K562 (cell line): ENCODE measurements around the gene LIPT1. TPM values are rescaled to one million over a fixed set of nuclear protein-coding genes. Genes with fewer than 3 reads are reported as not detected.
A peak's percentile ranks its signal among the peaks of the same experiment; 100 is the strongest.

Experiments used
- CCNT2 ChIP-seq: IDR thresholded peaks from 2 replicates; pipeline ENCODE4 v1.6.1; 2011; ENCODE audit warnings: borderline replicate concordance, low read depth, mild to moderate bottlenecking, moderate library complexity, mixed read lengths, low read length; ENCODE audit not compliant: insufficient read length; ENCODE audit errors: extremely low read depth
- CXXC5 ChIP-seq: fragments of 250-450 bp; sonication (Bioruptor Pico); IDR thresholded peaks from 2 replicates; pipeline ENCODE4 v1.8.0; 2022; ENCODE audit warnings: inconsistent platforms, mild to moderate bottlenecking, moderate library complexity
- HOXB6 ChIP-seq: fragments of 250-450 bp; sonication (Bioruptor Pico); IDR thresholded peaks from 2 replicates; pipeline ENCODE4 v1.5.1; 2022; ENCODE audit warnings: mild to moderate bottlenecking, borderline replicate concordance
- TAF9B ChIP-seq: fragments of 450-650 bp; IDR thresholded peaks from 2 replicates; pipeline ENCODE4 v1.6.1; 2018; ENCODE audit warnings: mild to moderate bottlenecking; ENCODE audit not compliant: partially characterized antibody
- U2AF2 ChIP-seq: fragments of 200-400 bp; formaldehyde crosslinking; optimal IDR thresholded peaks from 2 replicates; pipeline ENCODE3; 2017; ENCODE audit warnings: low read depth, mild to moderate bottlenecking, low read length
- ZNF407 ChIP-seq: fragments of 450-650 bp; IDR thresholded peaks from 2 replicates; pipeline ENCODE4 v1.6.1; 2016; ENCODE audit warnings: low read depth
- polyA plus RNA-seq, 8 experiments: library from polyadenylated mRNA; depleted of rRNA in 4 of 8; stranded (reverse) in 5 of 8; unstranded in 3 of 8; fragments of >200 nt; fragmentation: Nextera tagmentation in 2 of 8; fragmentation: Illumina TruSeq in 1 of 8; extraction: Ambion mirVana in 2 of 8; extraction: Trizol in 1 of 8; gene quantifications; 2 replicates each; pipeline versions ENCODE4 v1.2.1 to v1.2.3, GENCODE V29; 2011 to 2014; ENCODE audit warnings: inconsistent platforms in 1 of 8, missing spikeins in 1 of 8
- total RNA-seq, 7 experiments: library from RNA; depleted of rRNA in 6 of 7; stranded (reverse); fragments of >200 nt in 6 of 7; fragmentation: Illumina TruSeq in 2 of 7; extraction: Trizol in 2 of 7; gene quantifications; 2 replicates each; pipeline versions ENCODE4 v1.2.1 to v1.2.3, GENCODE V29; 2011 to 2021; ENCODE audit warnings: low replicate concordance in 1 of 7
- TF ChIP-seq, protein P1 (sequence below): fragments of 200-800 bp; sonication (Bioruptor generic); IDR thresholded peaks from 2 replicates; pipeline ENCODE4 v1.6.1; 2016; ENCODE audit warnings: missing genetic modification characterization, missing compliant biosample characterization
- TF ChIP-seq, protein P2 (sequence below): fragments of 200-800 bp; sonication (Bioruptor generic); IDR thresholded peaks from 2 replicates; pipeline ENCODE4 v1.6.1; 2017; ENCODE audit warnings: missing genetic modification characterization, missing compliant biosample characterization
- TF ChIP-seq, protein P3 (sequence below): sonication (generic); formaldehyde crosslinking; IDR thresholded peaks from 2 replicates; pipeline ENCODE4 v1.5.0; 2020; ENCODE audit warnings: missing genetic modification reagents

Gene LIPT1
- total and polyA plus RNA-seq, 9 of the 15 experiments (the other 6 are each of a cell fraction or from before 2014, with no cell fraction given) = 6.4 to 18.3 (median 11.6) TPM

GRCh38 chr2:99154643-99155536 is at the start of gene LIPT1, which contains the start of gene TSGA10 (continued):
- TF ChIP-seq, protein P1, sequence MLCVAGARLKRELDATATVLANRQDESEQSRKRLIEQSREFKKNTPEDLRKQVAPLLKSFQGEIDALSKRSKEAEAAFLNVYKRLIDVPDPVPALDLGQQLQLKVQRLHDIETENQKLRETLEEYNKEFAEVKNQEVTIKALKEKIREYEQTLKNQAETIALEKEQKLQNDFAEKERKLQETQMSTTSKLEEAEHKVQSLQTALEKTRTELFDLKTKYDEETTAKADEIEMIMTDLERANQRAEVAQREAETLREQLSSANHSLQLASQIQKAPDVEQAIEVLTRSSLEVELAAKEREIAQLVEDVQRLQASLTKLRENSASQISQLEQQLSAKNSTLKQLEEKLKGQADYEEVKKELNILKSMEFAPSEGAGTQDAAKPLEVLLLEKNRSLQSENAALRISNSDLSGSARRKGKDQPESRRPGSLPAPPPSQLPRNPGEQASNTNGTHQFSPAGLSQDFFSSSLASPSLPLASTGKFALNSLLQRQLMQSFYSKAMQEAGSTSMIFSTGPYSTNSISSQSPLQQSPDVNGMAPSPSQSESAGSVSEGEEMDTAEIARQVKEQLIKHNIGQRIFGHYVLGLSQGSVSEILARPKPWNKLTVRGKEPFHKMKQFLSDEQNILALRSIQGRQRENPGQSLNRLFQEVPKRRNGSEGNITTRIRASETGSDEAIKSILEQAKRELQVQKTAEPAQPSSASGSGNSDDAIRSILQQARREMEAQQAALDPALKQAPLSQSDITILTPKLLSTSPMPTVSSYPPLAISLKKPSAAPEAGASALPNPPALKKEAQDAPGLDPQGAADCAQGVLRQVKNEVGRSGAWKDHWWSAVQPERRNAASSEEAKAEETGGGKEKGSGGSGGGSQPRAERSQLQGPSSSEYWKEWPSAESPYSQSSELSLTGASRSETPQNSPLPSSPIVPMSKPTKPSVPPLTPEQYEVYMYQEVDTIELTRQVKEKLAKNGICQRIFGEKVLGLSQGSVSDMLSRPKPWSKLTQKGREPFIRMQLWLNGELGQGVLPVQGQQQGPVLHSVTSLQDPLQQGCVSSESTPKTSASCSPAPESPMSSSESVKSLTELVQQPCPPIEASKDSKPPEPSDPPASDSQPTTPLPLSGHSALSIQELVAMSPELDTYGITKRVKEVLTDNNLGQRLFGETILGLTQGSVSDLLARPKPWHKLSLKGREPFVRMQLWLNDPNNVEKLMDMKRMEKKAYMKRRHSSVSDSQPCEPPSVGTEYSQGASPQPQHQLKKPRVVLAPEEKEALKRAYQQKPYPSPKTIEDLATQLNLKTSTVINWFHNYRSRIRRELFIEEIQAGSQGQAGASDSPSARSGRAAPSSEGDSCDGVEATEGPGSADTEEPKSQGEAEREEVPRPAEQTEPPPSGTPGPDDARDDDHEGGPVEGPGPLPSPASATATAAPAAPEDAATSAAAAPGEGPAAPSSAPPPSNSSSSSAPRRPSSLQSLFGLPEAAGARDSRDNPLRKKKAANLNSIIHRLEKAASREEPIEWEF (CRISPR knock-in tag) = no peak
- TF ChIP-seq CXXC5 (CRISPR knock-in tag) = peak; percentile 87
- peak; percentile 77 for TF ChIP-seq ZNF407
- peak; percentile 71 for TF ChIP-seq CCNT2
- no peak for TF ChIP-seq U2AF2
- peak; percentile 66 for TF ChIP-seq TAF9B
- TF ChIP-seq, protein P2, sequence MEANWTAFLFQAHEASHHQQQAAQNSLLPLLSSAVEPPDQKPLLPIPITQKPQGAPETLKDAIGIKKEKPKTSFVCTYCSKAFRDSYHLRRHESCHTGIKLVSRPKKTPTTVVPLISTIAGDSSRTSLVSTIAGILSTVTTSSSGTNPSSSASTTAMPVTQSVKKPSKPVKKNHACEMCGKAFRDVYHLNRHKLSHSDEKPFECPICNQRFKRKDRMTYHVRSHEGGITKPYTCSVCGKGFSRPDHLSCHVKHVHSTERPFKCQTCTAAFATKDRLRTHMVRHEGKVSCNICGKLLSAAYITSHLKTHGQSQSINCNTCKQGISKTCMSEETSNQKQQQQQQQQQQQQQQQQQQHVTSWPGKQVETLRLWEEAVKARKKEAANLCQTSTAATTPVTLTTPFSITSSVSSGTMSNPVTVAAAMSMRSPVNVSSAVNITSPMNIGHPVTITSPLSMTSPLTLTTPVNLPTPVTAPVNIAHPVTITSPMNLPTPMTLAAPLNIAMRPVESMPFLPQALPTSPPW (CRISPR knock-in tag) = peak; percentile 81
- no peak for TF ChIP-seq HOXB6
- TF ChIP-seq, protein P3, sequence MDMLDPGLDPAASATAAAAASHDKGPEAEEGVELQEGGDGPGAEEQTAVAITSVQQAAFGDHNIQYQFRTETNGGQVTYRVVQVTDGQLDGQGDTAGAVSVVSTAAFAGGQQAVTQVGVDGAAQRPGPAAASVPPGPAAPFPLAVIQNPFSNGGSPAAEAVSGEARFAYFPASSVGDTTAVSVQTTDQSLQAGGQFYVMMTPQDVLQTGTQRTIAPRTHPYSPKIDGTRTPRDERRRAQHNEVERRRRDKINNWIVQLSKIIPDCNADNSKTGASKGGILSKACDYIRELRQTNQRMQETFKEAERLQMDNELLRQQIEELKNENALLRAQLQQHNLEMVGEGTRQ (CRISPR knock-in tag) = 0 out of 2 replicates have a peak, but pooled peaks have one; percentile 29
